ENCODE results near the gene KLHDC10.

DNA sequence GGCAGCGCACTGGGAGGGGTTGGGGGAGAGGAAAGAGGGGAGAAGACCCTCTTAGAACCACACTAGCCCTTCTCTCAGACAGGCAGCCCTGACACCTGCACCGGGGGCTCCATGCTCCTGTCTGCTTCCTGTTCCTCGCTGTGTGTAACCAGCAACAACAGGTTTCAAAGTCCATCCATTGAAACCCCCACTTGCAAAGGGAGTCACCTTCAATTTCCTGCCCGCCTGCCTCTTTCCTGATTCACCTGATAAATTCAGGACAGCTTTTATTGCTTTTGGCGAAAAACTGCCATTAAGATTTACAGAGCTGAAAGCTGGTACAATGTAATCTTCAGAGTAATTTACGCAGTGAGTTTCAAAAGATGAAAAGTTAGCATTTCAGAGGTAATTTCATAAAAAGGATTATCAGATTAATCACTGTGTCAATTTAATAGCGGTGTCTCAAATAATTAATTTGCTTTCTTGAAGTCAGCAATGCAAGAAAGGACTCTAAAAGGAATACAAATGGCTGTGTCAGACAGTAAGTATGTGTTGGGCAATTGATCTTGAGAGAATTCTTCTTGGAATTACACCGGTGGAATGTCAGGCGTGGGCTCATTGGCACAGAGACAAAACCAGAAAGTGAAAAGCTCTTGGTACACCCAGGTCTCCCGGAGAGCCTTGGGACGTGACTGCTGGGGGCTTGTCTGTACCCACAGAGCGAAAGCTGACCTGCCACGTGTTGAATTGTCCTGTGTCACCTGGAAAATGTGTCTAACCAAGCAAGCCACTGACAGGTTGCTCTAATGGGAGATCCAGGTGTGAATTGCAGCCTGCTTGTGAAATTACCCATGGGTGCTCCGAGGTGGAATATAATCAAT lies 74.2 kb downstream of the KLHDC10 start:
- no peak for TF ChIP-seq CTCF (IDR thresholded peaks at IDR 0.05; ENCODE audit: low read depth, low read length, poor library complexity, severe bottlenecking)
- no peak for TF ChIP-seq EZH2phosphoT487 (IDR thresholded peaks at IDR 0.05; ENCODE audit: borderline replicate concordance, low read length)
